ENCODE data around the gene RALBP1.

Gene RALBP1

DNA sequence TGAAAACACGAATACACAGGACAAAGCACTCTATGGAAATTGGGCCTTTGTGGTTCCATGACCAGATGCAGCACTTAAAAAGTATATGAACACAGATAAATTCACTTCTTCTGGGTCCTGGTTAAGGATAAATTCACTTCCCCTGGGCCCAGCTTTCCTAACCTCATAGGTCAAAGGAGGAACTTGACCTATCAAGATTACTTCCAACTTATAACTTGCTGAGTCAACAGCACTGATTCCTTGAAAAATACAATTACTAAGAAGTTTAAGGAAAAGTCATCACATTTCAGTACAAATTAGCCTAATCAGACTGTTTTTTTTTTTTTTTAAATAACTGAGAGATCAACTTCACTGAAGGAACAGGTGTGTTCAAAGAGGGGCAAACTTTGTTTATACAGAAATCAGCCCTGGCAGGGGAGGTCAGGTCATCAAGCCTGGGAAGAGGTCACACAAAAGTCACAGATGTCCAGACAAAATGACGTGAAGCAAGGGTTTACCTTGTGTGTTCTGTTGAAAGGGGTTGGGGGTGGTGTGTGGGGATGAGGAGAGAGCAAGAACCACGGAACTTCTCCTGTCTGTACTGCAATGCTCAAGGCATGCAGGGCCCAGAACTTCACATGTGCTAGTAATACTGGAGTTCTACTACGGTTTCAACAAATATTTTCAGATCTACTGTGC lies 83.2 kb downstream of the RALBP1 start:
- no peak overlapping the region for H3K4me3 ChIP-seq (ENCODE audit: low read depth, low read length)
- no peak for DNase-seq (ENCODE audit: low read depth)
- TF ChIP-seq, protein P1, sequence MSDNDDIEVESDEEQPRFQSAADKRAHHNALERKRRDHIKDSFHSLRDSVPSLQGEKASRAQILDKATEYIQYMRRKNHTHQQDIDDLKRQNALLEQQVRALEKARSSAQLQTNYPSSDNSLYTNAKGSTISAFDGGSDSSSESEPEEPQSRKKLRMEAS (IDR thresholded peaks at IDR 0.05; ENCODE audit: low read depth, low read length), result no peak
- TF ChIP-seq POLR2A (IDR thresholded peaks at IDR 0.05; ENCODE audit: extremely low read depth, insufficient read length), result no peak
- TF ChIP-seq, protein P2, sequence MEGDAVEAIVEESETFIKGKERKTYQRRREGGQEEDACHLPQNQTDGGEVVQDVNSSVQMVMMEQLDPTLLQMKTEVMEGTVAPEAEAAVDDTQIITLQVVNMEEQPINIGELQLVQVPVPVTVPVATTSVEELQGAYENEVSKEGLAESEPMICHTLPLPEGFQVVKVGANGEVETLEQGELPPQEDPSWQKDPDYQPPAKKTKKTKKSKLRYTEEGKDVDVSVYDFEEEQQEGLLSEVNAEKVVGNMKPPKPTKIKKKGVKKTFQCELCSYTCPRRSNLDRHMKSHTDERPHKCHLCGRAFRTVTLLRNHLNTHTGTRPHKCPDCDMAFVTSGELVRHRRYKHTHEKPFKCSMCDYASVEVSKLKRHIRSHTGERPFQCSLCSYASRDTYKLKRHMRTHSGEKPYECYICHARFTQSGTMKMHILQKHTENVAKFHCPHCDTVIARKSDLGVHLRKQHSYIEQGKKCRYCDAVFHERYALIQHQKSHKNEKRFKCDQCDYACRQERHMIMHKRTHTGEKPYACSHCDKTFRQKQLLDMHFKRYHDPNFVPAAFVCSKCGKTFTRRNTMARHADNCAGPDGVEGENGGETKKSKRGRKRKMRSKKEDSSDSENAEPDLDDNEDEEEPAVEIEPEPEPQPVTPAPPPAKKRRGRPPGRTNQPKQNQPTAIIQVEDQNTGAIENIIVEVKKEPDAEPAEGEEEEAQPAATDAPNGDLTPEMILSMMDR (IDR thresholded peaks at IDR 0.05; ENCODE audit: low read depth, low read length), result no peak
- TF ChIP-seq MYC (IDR thresholded peaks at IDR 0.05; ENCODE audit: low read depth, low read length), result no peak

DNA sequence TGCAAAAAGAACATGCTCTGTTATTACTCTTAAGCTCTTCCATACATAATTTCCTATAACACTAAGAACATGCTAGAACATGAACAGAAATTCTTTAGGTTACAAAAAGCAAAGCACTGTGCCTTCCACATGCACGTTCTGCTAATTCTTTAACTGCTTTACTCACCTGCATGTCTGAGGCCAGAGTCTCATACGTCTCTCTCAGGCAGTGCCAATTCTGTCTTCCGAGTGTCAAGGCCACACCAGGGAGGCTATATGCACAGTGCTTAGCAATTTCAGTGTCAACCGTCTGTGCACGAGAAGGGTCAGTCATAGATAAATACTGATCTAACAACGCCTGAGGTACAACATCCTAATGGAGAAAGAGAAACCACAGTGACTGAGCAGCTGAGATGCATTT lies 83.9 kb downstream of the RALBP1 start:
- no peak for DNase-seq (ENCODE audit: low read depth)
- TF ChIP-seq POLR2A (IDR thresholded peaks at IDR 0.05; ENCODE audit: extremely low read depth, insufficient read length), result no peak
- TF ChIP-seq, protein P1 (IDR thresholded peaks at IDR 0.05; ENCODE audit: low read depth, low read length), result no peak
- no peak overlapping the region for H3K4me3 ChIP-seq (ENCODE audit: low read depth, low read length)

DNA sequence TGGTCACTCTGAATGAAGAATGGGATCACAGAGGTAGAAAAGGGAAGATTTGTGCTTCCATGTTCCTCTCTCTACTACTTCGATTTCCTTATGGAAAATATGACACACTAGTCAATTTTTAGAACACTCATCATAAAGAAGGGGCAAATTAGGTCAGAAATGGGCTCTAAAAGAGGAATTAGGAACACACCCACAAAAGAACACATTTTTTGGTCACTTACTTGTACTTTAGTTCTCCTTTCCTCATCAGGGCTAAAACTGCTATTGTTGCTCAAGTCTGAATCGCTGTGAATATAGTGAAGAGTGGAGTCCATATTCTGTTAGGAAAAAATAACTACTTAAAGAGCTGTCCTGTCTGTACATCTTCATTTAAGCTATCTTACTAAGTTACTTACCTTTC lies 86.4 kb downstream of the RALBP1 start:
- TF ChIP-seq POLR2A (IDR thresholded peaks at IDR 0.05; ENCODE audit: extremely low read depth, insufficient read length) (no peak), MYC (IDR thresholded peaks at IDR 0.05; ENCODE audit: low read depth, low read length) (no peak)
- TF ChIP-seq, protein P2 (IDR thresholded peaks at IDR 0.05; ENCODE audit: low read depth, low read length), result no peak
- TF ChIP-seq, protein P1 (IDR thresholded peaks at IDR 0.05; ENCODE audit: low read depth, low read length), result no peak
- no peak for DNase-seq (ENCODE audit: low read depth)
- no peak overlapping the region for H3K4me3 ChIP-seq (ENCODE audit: low read depth, low read length)

DNA sequence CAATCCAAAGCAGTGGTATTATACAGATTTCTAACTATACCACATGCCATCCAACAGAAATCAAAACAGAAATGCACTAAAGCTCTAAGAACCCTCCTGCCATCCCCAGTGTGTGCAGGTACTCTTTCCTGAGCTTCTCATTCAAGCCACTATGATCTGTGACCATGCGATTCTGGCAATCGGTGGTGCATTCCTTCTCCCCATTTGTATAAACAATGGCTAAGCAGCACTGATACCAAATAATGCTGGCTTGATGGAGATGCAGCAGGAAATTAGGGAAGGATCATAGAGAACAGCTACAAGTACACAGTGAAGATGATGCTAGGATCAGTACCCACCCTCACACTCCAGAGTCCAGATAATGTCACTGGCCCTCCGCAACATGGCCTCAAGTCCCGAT lies 87.3 kb downstream of the RALBP1 start:
- no peak overlapping the region for H3K4me3 ChIP-seq (ENCODE audit: low read depth, low read length)
- TF ChIP-seq, protein P2 (IDR thresholded peaks at IDR 0.05; ENCODE audit: low read depth, low read length), result no peak
- TF ChIP-seq, protein P1 (IDR thresholded peaks at IDR 0.05; ENCODE audit: low read depth, low read length), result no peak
- TF ChIP-seq MYC (IDR thresholded peaks at IDR 0.05; ENCODE audit: low read depth, low read length), result no peak
- TF ChIP-seq POLR2A (IDR thresholded peaks at IDR 0.05; ENCODE audit: extremely low read depth, insufficient read length), result no peak
- no peak for DNase-seq (ENCODE audit: low read depth)

DNA sequence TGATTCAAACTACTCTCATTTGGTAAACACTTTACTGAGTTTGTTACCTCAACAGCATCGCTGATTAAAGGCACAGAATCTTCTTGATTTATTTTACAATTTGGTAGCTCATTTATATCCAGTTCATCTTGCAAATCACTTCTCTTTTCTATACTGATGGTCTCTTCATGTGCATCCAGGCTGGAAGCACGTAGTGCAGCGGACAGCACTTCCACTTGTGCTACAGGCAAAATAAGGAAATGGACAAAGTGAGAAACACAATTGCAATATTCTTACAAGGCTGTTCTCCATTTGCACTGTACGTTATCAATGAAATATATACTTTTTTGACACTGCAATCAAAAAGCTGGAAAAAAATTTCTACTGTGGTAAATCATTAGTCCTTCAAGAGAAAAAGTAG lies 88.0 kb downstream of the RALBP1 start:
- no peak for DNase-seq (ENCODE audit: low read depth)
- TF ChIP-seq, protein P2 (IDR thresholded peaks at IDR 0.05; ENCODE audit: low read depth, low read length), result no peak
- no peak for TF ChIP-seq POLR2A (IDR thresholded peaks at IDR 0.05; ENCODE audit: extremely low read depth, insufficient read length)
- TF ChIP-seq, protein P1 (IDR thresholded peaks at IDR 0.05; ENCODE audit: low read depth, low read length), result no peak
- TF ChIP-seq MYC (IDR thresholded peaks at IDR 0.05; ENCODE audit: low read depth, low read length), result no peak

DNA sequence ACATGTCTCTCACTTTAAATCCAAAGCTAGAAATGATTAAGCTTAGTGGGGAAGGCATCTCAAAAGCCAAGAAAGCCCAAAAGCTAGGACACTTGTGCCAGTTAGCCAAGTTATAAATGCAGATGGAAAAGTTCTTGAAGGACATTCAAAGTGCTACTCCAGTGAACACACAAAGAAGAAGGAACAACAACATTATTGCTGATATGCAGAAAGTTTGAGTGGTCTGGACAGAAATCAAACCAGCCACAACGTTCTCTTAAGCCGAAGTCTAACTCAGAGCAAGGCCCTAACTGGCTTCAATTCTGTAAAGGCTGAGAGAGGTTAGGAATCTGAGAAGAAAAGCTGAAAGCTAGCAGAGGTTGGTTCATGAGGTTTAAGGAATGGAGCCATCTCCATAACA lies 90.1 kb downstream of the RALBP1 start:
- no peak for DNase-seq (ENCODE audit: low read depth)
- H3K4me3 ChIP-seq (ENCODE audit: low read depth, low read length), result no peak overlapping the region
- no peak for TF ChIP-seq POLR2A (IDR thresholded peaks at IDR 0.05; ENCODE audit: extremely low read depth, insufficient read length)
- no peak for TF ChIP-seq MYC (IDR thresholded peaks at IDR 0.05; ENCODE audit: low read depth, low read length)
- TF ChIP-seq, protein P1 (IDR thresholded peaks at IDR 0.05; ENCODE audit: low read depth, low read length), result no peak
- TF ChIP-seq, protein P2 (IDR thresholded peaks at IDR 0.05; ENCODE audit: low read depth, low read length), result no peak

More for the DNA sequence above, 88.0 kb downstream of the RALBP1 start:
- H3K4me3 ChIP-seq (ENCODE audit: low read depth, low read length), result no peak overlapping the region
